Inflammatory macrophage treated with lipopolysaccharide for 4 hours (primary cell): Measurements from ENCODE around the gene TRAPPC10.

Experiments
- DNase-seq: peaks from one replicate; pipeline ENCODE4 v3.0.0-alpha.2; 2020

Gene TRAPPC10

GRCh38 chr21:44011579-44012473 lies at the start of gene TRAPPC10:
TRAPPC10 (plus strand) TSS chr21:44012309; CDS start chr21:44012494, 185 bp downstream.
- DNase-seq = peak; percentile 88

- no peak for DNase-seq
Observed at GRCh38 chr21:43965911-43966585, 46.1 kb upstream of the TRAPPC10 start.

GRCh38 chr21:43966946-43967512 lies 45.1 kb upstream of the TRAPPC10 start:
- DNase-seq = no peak

- no peak for DNase-seq
Observed at GRCh38 chr21:43967981-43968380, 44.1 kb upstream of the TRAPPC10 start.

GRCh38 chr21:43968410-43969114 lies 43.5 kb upstream of the TRAPPC10 start:
- no peak for DNase-seq

- DNase-seq = no peak
Observed at GRCh38 chr21:43969115-43969444, 43.0 kb upstream of the TRAPPC10 start.

- no peak for DNase-seq
Observed at GRCh38 chr21:43970551-43970950, 41.6 kb upstream of the TRAPPC10 start.

- peak; percentile 19 for DNase-seq
Observed at GRCh38 chr21:43971201-43971991, 40.7 kb upstream of the TRAPPC10 start.

GRCh38 chr21:43971992-43972255 lies 40.2 kb upstream of the TRAPPC10 start:
- DNase-seq = no peak

- DNase-seq = no peak
Observed at GRCh38 chr21:43972850-43973633, 39.1 kb upstream of the TRAPPC10 start.

GRCh38 chr21:43973634-43973955 lies 38.5 kb upstream of the TRAPPC10 start:
- DNase-seq = no peak

GRCh38 chr21:43974791-43975468 lies 37.2 kb upstream of the TRAPPC10 start:
- DNase-seq = no peak

GRCh38 chr21:43975469-43976098 lies 36.5 kb upstream of the TRAPPC10 start:
- DNase-seq = peak; percentile 50

GRCh38 chr21:43976661-43977060 lies 35.4 kb upstream of the TRAPPC10 start:
- no peak for DNase-seq

GRCh38 chr21:43978060-43978459 lies 34.0 kb upstream of the TRAPPC10 start:
- DNase-seq = no peak

- DNase-seq = no peak
Observed at GRCh38 chr21:43979654-43980053, 32.5 kb upstream of the TRAPPC10 start.

- DNase-seq = no peak
Observed at GRCh38 chr21:43981151-43981870, 30.8 kb upstream of the TRAPPC10 start.

- no peak for DNase-seq
Observed at GRCh38 chr21:43981871-43982210, 30.3 kb upstream of the TRAPPC10 start.

- no peak for DNase-seq
Observed at GRCh38 chr21:43982489-43983078, 29.5 kb upstream of the TRAPPC10 start.

GRCh38 chr21:43983390-43983789 lies 28.7 kb upstream of the TRAPPC10 start:
- no peak for DNase-seq
